H1 (cell line): Measurements from ENCODE around the gene TMEM30A. TPM values are rescaled to one million over a fixed set of nuclear protein-coding genes. Genes with fewer than 3 reads are reported as not detected.

ENCODE experiments used
- CTCF ChIA-PET: fragments of 300-600 bp; sonication (Branson Sonifier 250); formaldehyde crosslinking; loops from one replicate; lab custom pipeline; 2021; ENCODE audit not compliant: partially characterized antibody; lab: Charles Lee
- POLR2A ChIA-PET: fragments of 300-600 bp; sonication (Branson Sonifier 250); formaldehyde crosslinking; loops from one replicate; lab custom pipeline; 2021; ENCODE audit warnings: inconsistent platforms; ENCODE audit not compliant: partially characterized antibody; lab: Charles Lee
- DNase-seq, 2 experiments: peaks; one replicate each; pipeline versions ENCODE4 v3.0.0 to v3.0.0-alpha.2; 2010 to 2022; ENCODE audit warnings: low spot score in 2 of 2, low read depth in 1 of 2, mixed read lengths in 1 of 2
- FAIRE-seq: peaks from 2 replicates; lab custom pipeline; 2011; peaks lifted over from hg19 to GRCh38; lab: Jason Lieb, UNC
- H2AFZ ChIP-seq: 2 replicates; pipeline ENCODE4 v1.8.1; 2012; ENCODE audit warnings: low read length, inconsistent platforms
- H2AK5ac ChIP-seq: 2 replicates; pipeline ENCODE4 v1.6.1; 2013; ENCODE audit warnings: low read depth, low read length
- H2BK120ac ChIP-seq: replicated peaks from 2 replicates; pipeline ENCODE3; 2013; ENCODE audit warnings: low read depth, low read length, inconsistent platforms
- H2BK12ac ChIP-seq: 2 replicates; pipeline ENCODE4 v1.6.1; 2013; ENCODE audit warnings: low read depth, low read length
- H2BK15ac ChIP-seq: 2 replicates; pipeline ENCODE4 v1.6.1; 2013; ENCODE audit warnings: low read length
- H2BK20ac ChIP-seq: 2 replicates; pipeline ENCODE4 v1.6.1; 2013; ENCODE audit warnings: low read length
- H2BK5ac ChIP-seq: 2 replicates; pipeline ENCODE4 v1.6.1; 2013; ENCODE audit warnings: low read depth, low read length
- H3K14ac ChIP-seq: 2 replicates; pipeline ENCODE4 v1.6.1; 2013; ENCODE audit warnings: inconsistent platforms; ENCODE audit not compliant: insufficient read length
- H3K18ac ChIP-seq: 2 replicates; pipeline ENCODE4 v1.6.1; 2013; ENCODE audit warnings: low read length; ENCODE audit errors: extremely low read depth
- H3K23ac ChIP-seq: 2 replicates; pipeline ENCODE4 v1.6.1; 2013; ENCODE audit warnings: inconsistent platforms; ENCODE audit not compliant: insufficient read length
- H3K23me2 ChIP-seq: 2 replicates; pipeline ENCODE4 v1.6.1; 2013; ENCODE audit warnings: low read depth, low read length
- H3K27ac ChIP-seq: 2 replicates; pipeline ENCODE4 v1.6.1; 2011; ENCODE audit warnings: low read depth, low read length, inconsistent platforms
- H3K27me3 ChIP-seq, 4 experiments: replicated peaks in 1 of 4; 1 replicate in 1 of 4; 2 replicates in 3 of 4; pipeline versions ENCODE4 v1.6.1 to v1.8.1; 2011 to 2013; ENCODE audit warnings: low read length in 3 of 4, mild to moderate bottlenecking in 3 of 4, inconsistent platforms in 2 of 4, mixed read lengths in 2 of 4, moderate library complexity in 1 of 4; ENCODE audit not compliant: control insufficient read depth in 3 of 4, insufficient read depth in 3 of 4; ENCODE audit errors: extremely low read depth in 1 of 4
- H3K36me3 ChIP-seq, 4 experiments: 2 replicates each; pipeline versions ENCODE4 v1.6.1 to v1.8.1; 2011 to 2013; ENCODE audit warnings: mild to moderate bottlenecking in 4 of 4, low read length in 3 of 4, moderate library complexity in 2 of 4, control low read depth in 1 of 4, inconsistent platforms in 1 of 4; ENCODE audit not compliant: insufficient read depth in 4 of 4, control insufficient read depth in 2 of 4
- H3K4ac ChIP-seq: replicated peaks from 2 replicates; pipeline ENCODE3; 2013; ENCODE audit warnings: low read length, low read depth, mixed read lengths, inconsistent platforms; ENCODE audit not compliant: insufficient read length
- H3K4me1 ChIP-seq, 4 experiments: replicated peaks in 1 of 4; 1 replicate in 1 of 4; 2 replicates in 3 of 4; pipeline versions ENCODE4 v1.6.1 to v1.8.1; 2011 to 2013; ENCODE audit warnings: low read length in 3 of 4, inconsistent platforms in 2 of 4, mixed read lengths in 1 of 4; ENCODE audit not compliant: insufficient read depth in 4 of 4, control insufficient read depth in 3 of 4
- H3K4me2 ChIP-seq, 2 experiments: 2 replicates each; pipeline versions ENCODE4 v1.6.1 to v1.8.1; 2011 to 2013; ENCODE audit warnings: low read depth in 2 of 2, low read length in 2 of 2, control low read depth in 1 of 2, inconsistent platforms in 1 of 2, mild to moderate bottlenecking in 1 of 2; ENCODE audit not compliant: insufficient read depth in 1 of 2
- H3K4me3 ChIP-seq, 4 experiments: fragments of 200-600, 300-600 bp in 1 of 4; sonication (generic), shearing (Covaris generic), sonication (Bioruptor Twin) in 1 of 4; 2 replicates each; pipeline versions ENCODE4 v1.5.1 to v1.8.1; 2011 to 2016; ENCODE audit warnings: low read length in 4 of 4, low read depth in 3 of 4, control low read depth in 2 of 4, inconsistent platforms in 2 of 4, mild to moderate bottlenecking in 2 of 4, mixed read lengths in 1 of 4, moderate library complexity in 1 of 4; ENCODE audit not compliant: insufficient read depth in 2 of 4; ENCODE audit errors: extremely low read depth in 1 of 4
- H3K56ac ChIP-seq: replicated peaks from 2 replicates; pipeline ENCODE3; 2013; ENCODE audit warnings: low read depth, mild to moderate bottlenecking, mixed read lengths, low read length, inconsistent platforms; ENCODE audit not compliant: insufficient read length
- H3K79me1 ChIP-seq: 2 replicates; pipeline ENCODE4 v1.6.1; 2013; ENCODE audit warnings: low read depth, low read length, control low read depth
- H3K79me2 ChIP-seq, 2 experiments: 2 replicates each; pipeline versions ENCODE4 v1.6.1 to v1.8.1; 2012 to 2013; ENCODE audit warnings: low read length in 2 of 2, mild to moderate bottlenecking in 2 of 2, inconsistent platforms in 1 of 2; ENCODE audit not compliant: insufficient read depth in 2 of 2, control insufficient read depth in 1 of 2
- H3K9ac ChIP-seq, 4 experiments: replicated peaks in 1 of 4; 1 replicate in 1 of 4; 2 replicates in 3 of 4; pipeline versions ENCODE4 v1.6.1 to v1.8.1; 2011 to 2013; ENCODE audit warnings: low read depth in 3 of 4, low read length in 3 of 4, control low read depth in 2 of 4, mild to moderate bottlenecking in 2 of 4, moderate library complexity in 2 of 4, inconsistent platforms in 1 of 4; ENCODE audit errors: extremely low read depth in 1 of 4
- H3K9me3 ChIP-seq, 2 experiments: 2 replicates each; pipeline versions ENCODE4 v1.6.1 to v1.8.1; 2012 to 2013; ENCODE audit warnings: mild to moderate bottlenecking in 2 of 2, moderate library complexity in 2 of 2, control low read depth in 1 of 2, inconsistent platforms in 1 of 2, low read depth in 1 of 2, low read length in 1 of 2, mixed read lengths in 1 of 2; ENCODE audit not compliant: insufficient read depth in 2 of 2
- H4K20me1 ChIP-seq, 2 experiments: replicated peaks in 1 of 2; 2 replicates each; pipeline versions ENCODE3 to v1.8.1; 2011 to 2013; ENCODE audit warnings: inconsistent platforms in 2 of 2, low read length in 2 of 2, mild to moderate bottlenecking in 1 of 2; ENCODE audit not compliant: insufficient read depth in 2 of 2, control insufficient read depth in 1 of 2
- H4K5ac ChIP-seq: 2 replicates; pipeline ENCODE4 v1.6.1; 2013; ENCODE audit warnings: low read length, low read depth, mixed read lengths, inconsistent platforms; ENCODE audit not compliant: insufficient read length
- H4K8ac ChIP-seq: 2 replicates; pipeline ENCODE4 v1.8.0; 2013; ENCODE audit warnings: mild to moderate bottlenecking, moderate library complexity, low read length, inconsistent platforms; ENCODE audit not compliant: insufficient read depth; ENCODE audit errors: extremely low read depth
- H4K91ac ChIP-seq: replicated peaks from 2 replicates; pipeline ENCODE3; 2013; ENCODE audit warnings: low read length, mixed read lengths, inconsistent platforms; ENCODE audit not compliant: insufficient read length
- ASH2L ChIP-seq: fragments of 200-600, 300-600 bp; sonication (generic); IDR thresholded peaks from one replicate; pipeline ENCODE4 v1.7.1; 2017; ENCODE audit warnings: low read length
- CBX5 ChIP-seq: fragments of 300-800, 300-1000 bp; sonication (generic); IDR thresholded peaks from 2 replicates; pipeline ENCODE4 v1.7.1; 2016; ENCODE audit warnings: antibody characterized with exemption, low read length, low read depth
- PHF8 ChIP-seq: fragments of 200-600 bp; sonication (generic); conservative IDR thresholded peaks from 2 replicates; pipeline ENCODE4 v1.7.1; 2012; ENCODE audit warnings: low read depth, mild to moderate bottlenecking, inconsistent platforms, low read length, moderate library complexity
- SP1 ChIP-seq: IDR thresholded peaks from 2 replicates; pipeline ENCODE4 v1.6.1; 2011; ENCODE audit warnings: low read depth, low read length
- USF2 ChIP-seq: IDR thresholded peaks from 2 replicates; pipeline ENCODE4 v1.6.1; 2011; ENCODE audit warnings: low read length, improper control_type of control experiment
- WGBS, 2 experiments: shearing (Covaris generic) in 1 of 2; methylation state at CpG; one replicate each; pipeline versions ENCODE4 v1.1.6 to v1.1.7; 2013 to 2015; ENCODE audit warnings: low lambda C conversion rate in 2 of 2, mixed read lengths in 2 of 2, inconsistent platforms in 1 of 2, low coverage in 1 of 2, missing lambda C conversion rate in 1 of 2; ENCODE audit not compliant: insufficient replicate concordance in 2 of 2, insufficient coverage in 1 of 2, insufficient read length in 1 of 2; ENCODE audit errors: extremely low coverage in 1 of 2, missing lambda C conversion rate in 1 of 2; 5-methylcytosine and 5-hydroxymethylcytosine counted together
- polyA plus RNA-seq, 7 experiments: library from polyadenylated mRNA; depleted of rRNA in 3 of 7; stranded (reverse) in 5 of 7; unstranded in 2 of 7; fragments of >200 nt in 5 of 7; fragments of 200-250 nt in 2 of 7; gene quantifications; 1 replicate in 5 of 7; 2 replicates in 1 of 7; 4 replicates in 1 of 7; pipeline versions ENCODE4 v1.2.1 to v1.2.3, GENCODE V29; 2011 to 2013; ENCODE audit warnings: missing spikeins in 2 of 7, mixed read lengths in 2 of 7
- total RNA-seq: library from RNA; stranded (reverse); fragmentation: NEBNext Ultra II Directional; extraction: Animal tissue kit (Norgen Biotek cat#: 25700); gene quantifications from 2 replicates; pipeline ENCODE4 v1.2.1, GENCODE V29; 2021

TMEM30A gene
- total and polyA plus RNA-seq, 2 of the 8 experiments (the other 6 are each of a cell fraction or from before 2014, with no cell fraction given): 10.5 to 71.0 TPM

- Histone ChIP-seq H3K18ac (no peak overlapping the region), H2BK120ac (no peak overlapping the region), H3K9me3 (no peaks in the 10 kb centered on the region), H2BK15ac (no peak overlapping the region), H3K27me3 (no peaks in the 10 kb centered on the region), H3K36me3 (no peaks in the 10 kb centered on the region), H2AFZ (no peak overlapping the region), H3K23ac (no peak overlapping the region), H3K4me1 (peaks cover 2 to 6% (median 2%) of the 10 kb centered on the region in 4 experiments; a peak in 3 of 7 replicates), H4K5ac (no peak overlapping the region), H3K27ac (no peak overlapping the region), H3K4me2 (no peak overlapping the region), H4K8ac (no peak overlapping the region), H2BK20ac (no peak overlapping the region), H3K79me2 (no peaks in the 10 kb centered on the region), H3K56ac (no peak overlapping the region), H2AK5ac (no peak overlapping the region), H3K4me3 (no peak overlapping the region), H3K79me1 (no peaks in the 10 kb centered on the region), H3K23me2 (no peaks in the 10 kb centered on the region), H3K14ac (no peak overlapping the region), H3K4ac (no peak overlapping the region), H4K91ac (no peak overlapping the region), H3K9ac (no peak overlapping the region), H4K20me1 (no peaks in the 10 kb centered on the region), H2BK5ac (no peak overlapping the region), H2BK12ac (no peak overlapping the region)
- DNase-seq (no peak), FAIRE-seq (no peak)
- CTCF ChIA-PET: interaction anchor here (1.0 to 3.2 kb wide), 2 partner anchors 13 to 220 kb away, joined by 3 to 12 read pairs; no protein-coding TSS in a partner anchor
- 83% methylated on average over 3 of the region's 3 CpGs; no CpG with 5 or more reads in 1 of the 2 experiments for whole genome bisulfite sequencing, 2 experiments
- no peak for TF ChIP-seq SP1
- no peak for TF ChIP-seq USF2
- TF ChIP-seq PHF8: no peak
- TF ChIP-seq CBX5: no peak
- TF ChIP-seq ASH2L: no peak
- POLR2A ChIA-PET: no interaction called here
Measured at GRCh38 chr6:75302280-75302679, 17.7 kb upstream of the TMEM30A start.
